Sigmoid colon (tissue), 7 donors: Measurements from ENCODE around the gene SYTL4. TPM values are rescaled to one million over a fixed set of nuclear protein-coding genes. Genes with fewer than 3 reads are reported as not detected.

Experiments used
- DNase-seq: peaks from one replicate; pipeline ENCODE4 v3.0.0-alpha.2; 2019
- H3K27ac ChIP-seq, 4 donors: fragments of 200-600 bp; sonication (generic); one replicate each; pipeline ENCODE4 v1.5.1; 2016 to 2019; ENCODE audit warnings: mild to moderate bottlenecking in 1 of 4
- H3K27me3 ChIP-seq, 3 donors: fragments of 200-600 bp; sonication (generic); one replicate each; pipeline ENCODE4 v1.5.1; 2019; ENCODE audit warnings: mild to moderate bottlenecking in 1 of 3
- H3K36me3 ChIP-seq, 4 donors: fragments of 200-600 bp; sonication (generic); one replicate each; pipeline ENCODE4 v1.5.1; 2016 to 2019
- H3K4me1 ChIP-seq, 4 donors: fragments of 200-600 bp; sonication (generic); one replicate each; pipeline ENCODE4 v1.5.1; 2017 to 2019
- H3K4me3 ChIP-seq, 4 donors: fragments of 200-600 bp; sonication (generic); one replicate each; pipeline ENCODE4 v1.5.1; 2017 to 2019; ENCODE audit warnings: mild to moderate bottlenecking in 2 of 4, moderate library complexity in 1 of 4
- H3K9me3 ChIP-seq, 4 donors: fragments of 200-600 bp in 3 of 4; sonication (generic) in 3 of 4; one replicate each; pipeline versions ENCODE4 v1.5.1 to v1.6.1; 2013 to 2019
- CTCF ChIP-seq, 4 experiments: fragments of 450-650 bp in 3 of 4; fragments of 200-600 bp in 1 of 4; IDR thresholded peaks; one replicate each; pipeline ENCODE4 v1.5.1; 2016 to 2019; ENCODE audit warnings: antibody characterized with exemption in 4 of 4, mild to moderate bottlenecking in 3 of 4, moderate library complexity in 2 of 4
- EP300 ChIP-seq, 4 donors: sonication (generic); formaldehyde crosslinking; IDR thresholded peaks; one replicate each; pipeline ENCODE4 v1.6.1; 2017; ENCODE audit warnings: antibody characterized with exemption in 4 of 4
- POLR2A ChIP-seq, 2 donors: fragments of 450-650 bp; IDR thresholded peaks; one replicate each; pipeline ENCODE4 v1.6.1; 2016; ENCODE audit warnings: antibody characterized with exemption in 2 of 2, mild to moderate bottlenecking in 2 of 2, moderate library complexity in 2 of 2
- POLR2AphosphoS5 ChIP-seq, 4 donors: sonication (generic); formaldehyde crosslinking; IDR thresholded peaks; one replicate each; pipeline ENCODE4 v1.6.1; 2017; ENCODE audit warnings: antibody characterized with exemption in 4 of 4
- WGBS, 2 donors: extraction: QIAGEN DNeasy Blood & Tissue Kit; methylation state at CpG; one replicate each; pipeline ENCODE4 v1.1.7; 2013; 5-methylcytosine and 5-hydroxymethylcytosine counted together
- intact Hi-C: fragments of 100-400 bp; cut with DNase I; formaldehyde crosslinking; loops from one replicate; pipeline ENCODE4 v1.15.1; 2023
- polyA plus RNA-seq, 3 donors: library from polyadenylated mRNA; stranded (reverse); fragments of 200-250 nt; gene quantifications; one replicate each; pipeline ENCODE4 v1.2.3, GENCODE V29; 2013
- total RNA-seq, 4 donors: library from RNA; depleted of rRNA; stranded (reverse); fragments of >200 nt; gene quantifications; one replicate each; pipeline ENCODE4 v1.1.0, GENCODE V29; 2016
- donor health status: healthy with polysubstance abuse.
- donor health status: Bipolar disorder and iron deficiency.
- donor health status: healthy.

Gene SYTL4
- total and polyA plus RNA-seq, 7 donors, result 10.5 to 188 (median 32.8) TPM

- DNase-seq, result peak; percentile 84
- intact Hi-C loops, result loop anchor here (10.0 kb wide), 1 partner anchor 122 kb away; no protein-coding TSS in a partner anchor
- 2 to 5% methylated on average over 51 of the region's 51 CpGs for WGBS, 2 donors
Measured at GRCh38 chrX:100636321-100636991, 95.5 kb downstream of the SYTL4 start, which contains the start of gene TSPAN6. TSS of gene TSPAN6 (minus strand) at chrX:100636806. CDS start at chrX:100636694, 112 bp downstream.

GRCh38 chrX:100635989-100636320 lies 96.0 kb downstream of the SYTL4 start:
- 7 to 37% methylated on average over 8 of the region's 8 CpGs for WGBS, 2 donors
- intact Hi-C loops, result loop anchor here (10.0 kb wide), 1 partner anchor 121 kb away; no protein-coding TSS in a partner anchor
- peak overlapping the region; percentile 34 to 58 (median 50) for H3K4me3 ChIP-seq
- no peak for DNase-seq
- H3K36me3 ChIP-seq, result no peaks in the 10 kb centered on the region
- no peaks in the 10 kb centered on the region for H3K9me3 ChIP-seq
- H3K27ac ChIP-seq, result peak overlapping the region; percentile 56 to 69 (median 58)
- TF ChIP-seq EP300 (IDR thresholded peaks at IDR 0.05), result no peak
- no peak for TF ChIP-seq POLR2A (IDR thresholded peaks at IDR 0.05)
- no peak for TF ChIP-seq CTCF (IDR thresholded peaks at IDR 0.05)
- no peak for TF ChIP-seq POLR2AphosphoS5 (IDR thresholded peaks at IDR 0.05)
- H3K27me3 ChIP-seq, result no peaks in the 10 kb centered on the region
- H3K4me1 ChIP-seq, result peaks cover 0 to 6% (median 0%) of the 10 kb centered on the region in 4 donors

More at GRCh38 chrX:100636321-100636991, 95.5 kb downstream of the SYTL4 start, which contains the start of gene TSPAN6:
- H3K36me3 ChIP-seq, result no peaks in the 10 kb centered on the region
- no peaks in the 10 kb centered on the region for H3K9me3 ChIP-seq
- H3K4me1 ChIP-seq, result peaks cover 0 to 6% (median 0%) of the 10 kb centered on the region in 4 donors
- no peaks in the 10 kb centered on the region for H3K27me3 ChIP-seq
- TF ChIP-seq POLR2AphosphoS5 (IDR thresholded peaks at IDR 0.05), result peak in 1 of 4 donors; percentile 46
- TF ChIP-seq CTCF (IDR thresholded peaks at IDR 0.05), result peak in 2 of 4 experiments; percentile 8 to 44
- no peak for TF ChIP-seq EP300 (IDR thresholded peaks at IDR 0.05)
- peak within 1 kb of the TSS; percentile 34 to 58 (median 50) for H3K4me3 ChIP-seq
- H3K27ac ChIP-seq, result peak within 1 kb of the TSS; percentile 56 to 69 (median 58)

DNA sequence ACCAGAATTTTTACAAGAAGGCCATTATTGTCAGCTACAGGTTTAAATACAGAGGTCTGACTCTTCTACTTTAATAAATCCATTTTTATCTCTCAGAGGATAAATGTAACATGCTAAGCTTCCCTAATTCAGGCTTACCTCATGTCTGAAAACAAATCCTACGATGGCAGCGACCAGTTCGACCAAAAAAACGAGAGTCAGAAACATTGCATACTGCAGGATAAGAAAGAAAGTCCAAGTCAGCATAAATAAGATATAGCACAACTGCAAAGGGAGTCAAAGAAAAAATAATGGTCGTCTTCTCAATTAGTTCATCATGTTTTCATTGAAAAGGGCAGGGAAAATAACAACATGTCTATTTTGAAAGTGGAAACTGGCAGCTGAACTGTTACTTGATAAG lies 96.9 kb downstream of the SYTL4 start:
- Histone ChIP-seq H3K36me3 (no peaks in the 10 kb centered on the region), H3K27me3 (no peaks in the 10 kb centered on the region), H3K27ac (no peak overlapping the region), H3K4me3 (no peak overlapping the region), H3K4me1 (peaks cover 0 to 6% (median 0%) of the 10 kb centered on the region in 4 donors), H3K9me3 (no peaks in the 10 kb centered on the region)
- 33 to 69% methylated on average over 5 of the region's 5 CpGs for WGBS, 2 donors
- intact Hi-C loops, result loop anchor here (10.0 kb wide), 1 partner anchor 120 kb away; no protein-coding TSS in a partner anchor
- no peak for TF ChIP-seq POLR2AphosphoS5 (IDR thresholded peaks at IDR 0.05)
- no peak for TF ChIP-seq EP300 (IDR thresholded peaks at IDR 0.05)
- TF ChIP-seq POLR2A (IDR thresholded peaks at IDR 0.05), result no peak
- TF ChIP-seq CTCF (IDR thresholded peaks at IDR 0.05), result no peak
- no peak for DNase-seq

DNA sequence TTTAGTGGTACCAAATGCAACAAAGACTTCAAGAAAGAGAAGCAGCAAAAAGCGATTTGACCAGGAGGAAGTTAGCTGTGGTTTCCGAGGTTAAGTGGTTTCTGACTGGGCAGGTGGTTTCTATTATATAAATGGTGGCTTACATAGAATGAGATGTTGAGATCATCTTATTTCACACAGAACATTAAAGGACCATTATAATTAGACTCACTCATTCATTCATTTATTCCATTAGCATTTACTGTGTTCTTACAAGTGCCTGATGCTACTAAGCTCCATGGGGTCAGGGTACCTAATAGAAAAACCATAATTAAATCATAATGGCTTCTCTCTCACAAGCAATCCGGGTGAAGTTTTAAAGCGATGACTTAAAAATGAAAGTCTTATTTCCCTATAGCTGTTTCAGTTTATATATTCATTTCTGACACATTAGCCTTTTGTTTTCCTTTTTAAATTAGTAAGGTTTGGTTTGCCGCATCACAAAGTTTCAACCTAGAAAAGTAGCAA lies 105.9 kb downstream of the SYTL4 start:
- no peak overlapping the region for H3K4me3 ChIP-seq
- 49 to 83% methylated on average over 5 of the region's 5 CpGs for WGBS, 2 donors

More for the DNA sequence above, 105.9 kb downstream of the SYTL4 start:
- H3K36me3 ChIP-seq, result no peaks in the 10 kb centered on the region
- no peak for DNase-seq
- H3K4me1 ChIP-seq, result no peaks in the 10 kb centered on the region
- intact Hi-C loops, result no loop called here
- H3K27ac ChIP-seq, result no peak overlapping the region
- no peaks in the 10 kb centered on the region for H3K27me3 ChIP-seq
- H3K9me3 ChIP-seq, result no peaks in the 10 kb centered on the region
- TF ChIP-seq POLR2AphosphoS5 (IDR thresholded peaks at IDR 0.05) (no peak), EP300 (IDR thresholded peaks at IDR 0.05) (no peak), CTCF (IDR thresholded peaks at IDR 0.05) (no peak), POLR2A (IDR thresholded peaks at IDR 0.05) (no peak)

Other genes with a start within 250 kb of the SYTL4 start
- gene TNMD, start 147.2 kb downstream of the SYTL4 start, total RNA-seq, result not detected
- 1 to 10 TPM in 1 of 3 donors, under 1 TPM in 1, not detected in 1; 0.38 to 1.8 TPM for gene TNMD, start 147.2 kb downstream of the SYTL4 start, polyA plus RNA-seq
- 10 to 100 TPM in 2 of 4 donors, 1 to 10 TPM in 2; 7.5 to 16.3 (median 9.4) TPM for gene TSPAN6, start 95.3 kb downstream of the SYTL4 start, total RNA-seq
- gene TSPAN6, start 95.3 kb downstream of the SYTL4 start, polyA plus RNA-seq, result 10 to 100 TPM; 31.2 to 57.1 (median 34.2) TPM
- 10 to 100 TPM; 18.7 to 59.8 (median 25.9) TPM for gene SRPX2, start 87.9 kb downstream of the SYTL4 start, total RNA-seq
- 10 to 100 TPM in 1 of 3 donors, 1 to 10 TPM in 2; 2.5 to 12.0 (median 4.8) TPM for gene SRPX2, start 87.9 kb downstream of the SYTL4 start, polyA plus RNA-seq
- gene CSTF2, start 88.3 kb upstream of the SYTL4 start, total RNA-seq, result 1 to 10 TPM; 6.1 to 8.6 (median 7.2) TPM
- gene CSTF2, start 88.3 kb upstream of the SYTL4 start, polyA plus RNA-seq, result 10 to 100 TPM in 2 of 3 donors, 1 to 10 TPM in 1; 9.0 to 18.3 (median 15.4) TPM
- under 1 TPM in 2 of 4 donors, not detected in 2; 0.33 to 0.36 TPM for gene NOX1, start 142.2 kb upstream of the SYTL4 start, total RNA-seq
- gene NOX1, start 142.2 kb upstream of the SYTL4 start, polyA plus RNA-seq, result 10 to 100 TPM in 2 of 3 donors, 1 to 10 TPM in 1; 6.6 to 54.8 (median 12.0) TPM
- gene XKRX, start 196.8 kb upstream of the SYTL4 start, total RNA-seq, result 1 to 10 TPM in 1 of 4 donors, under 1 TPM in 1, not detected in 2; 0.14 to 1.2 TPM
- gene XKRX, start 196.8 kb upstream of the SYTL4 start, polyA plus RNA-seq, result 1 to 10 TPM in 1 of 3 donors, under 1 TPM in 1, not detected in 1; 0.23 to 1.3 TPM
- gene ARL13A, start 237.6 kb upstream of the SYTL4 start, total RNA-seq, result not detected
- gene ARL13A, start 237.6 kb upstream of the SYTL4 start, polyA plus RNA-seq, result not detected